ENCODE data around the gene FRAT1.

- TF ChIP-seq CTCF (IDR thresholded peaks at IDR 0.05 in 8 of 11, conservative IDR thresholded peaks at IDR 0.05 in 3 of 11), result no peak
- no peak for TF ChIP-seq POLR2A (IDR thresholded peaks at IDR 0.05)
Measured at GRCh38 chr10:97323501-97323900, 4.4 kb downstream of the FRAT1 start.

Measured in spleen (tissue), 7 donors.